Measurements from ENCODE around the gene TSBP1. TPM values are rescaled to one million over a fixed set of nuclear protein-coding genes. Genes with fewer than 3 reads are reported as not detected.

Gene TSBP1
- total RNA-seq, 2 donors from 2014 or later, result not detected

DNA sequence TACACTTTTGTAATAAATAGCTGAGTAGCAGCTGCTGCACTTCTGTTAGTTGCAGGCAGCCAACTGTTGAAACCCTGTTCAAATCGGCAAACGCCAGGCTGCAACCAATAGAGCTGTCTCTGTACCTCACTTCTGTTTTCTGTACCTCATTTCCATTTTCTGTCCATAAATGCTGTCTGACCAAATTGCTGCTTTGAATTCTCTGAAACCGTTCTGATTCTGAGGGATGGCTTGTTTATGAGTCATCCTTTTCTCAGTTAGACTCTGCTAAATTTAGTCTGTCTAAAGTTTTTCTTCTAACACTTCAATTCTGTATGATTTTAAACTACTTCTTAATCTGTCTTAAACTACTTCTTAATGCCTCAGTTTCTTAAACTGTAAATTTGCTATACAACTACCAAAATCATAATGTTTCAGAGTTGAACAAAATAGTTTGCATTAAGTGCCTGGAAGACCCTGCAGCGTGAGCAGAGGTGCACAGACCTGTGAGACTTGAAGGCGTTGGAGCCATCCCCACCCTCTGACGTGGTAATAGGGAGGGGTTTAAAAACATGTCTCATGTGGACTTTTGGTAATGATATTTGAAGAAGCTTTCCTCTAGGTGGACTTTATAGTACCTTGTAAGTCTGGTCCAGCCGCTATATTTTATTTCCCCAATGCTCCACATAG, 25.7 kb upstream of the TSBP1 start:
- TF ChIP-seq, protein P1, sequence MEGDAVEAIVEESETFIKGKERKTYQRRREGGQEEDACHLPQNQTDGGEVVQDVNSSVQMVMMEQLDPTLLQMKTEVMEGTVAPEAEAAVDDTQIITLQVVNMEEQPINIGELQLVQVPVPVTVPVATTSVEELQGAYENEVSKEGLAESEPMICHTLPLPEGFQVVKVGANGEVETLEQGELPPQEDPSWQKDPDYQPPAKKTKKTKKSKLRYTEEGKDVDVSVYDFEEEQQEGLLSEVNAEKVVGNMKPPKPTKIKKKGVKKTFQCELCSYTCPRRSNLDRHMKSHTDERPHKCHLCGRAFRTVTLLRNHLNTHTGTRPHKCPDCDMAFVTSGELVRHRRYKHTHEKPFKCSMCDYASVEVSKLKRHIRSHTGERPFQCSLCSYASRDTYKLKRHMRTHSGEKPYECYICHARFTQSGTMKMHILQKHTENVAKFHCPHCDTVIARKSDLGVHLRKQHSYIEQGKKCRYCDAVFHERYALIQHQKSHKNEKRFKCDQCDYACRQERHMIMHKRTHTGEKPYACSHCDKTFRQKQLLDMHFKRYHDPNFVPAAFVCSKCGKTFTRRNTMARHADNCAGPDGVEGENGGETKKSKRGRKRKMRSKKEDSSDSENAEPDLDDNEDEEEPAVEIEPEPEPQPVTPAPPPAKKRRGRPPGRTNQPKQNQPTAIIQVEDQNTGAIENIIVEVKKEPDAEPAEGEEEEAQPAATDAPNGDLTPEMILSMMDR (IDR thresholded peaks at IDR 0.05), result no peak
- no peak for DNase-seq (ENCODE audit: low spot score)
- Histone ChIP-seq H3K27me3 (no peaks in the 10 kb centered on the region), H3K9me3 (no peaks in the 10 kb centered on the region), H3K27ac (no peak overlapping the region), H3K4me3 (no peak overlapping the region), H3K36me3 (no peaks in the 10 kb centered on the region), H3K4me1 (no peaks in the 10 kb centered on the region)

DNA sequence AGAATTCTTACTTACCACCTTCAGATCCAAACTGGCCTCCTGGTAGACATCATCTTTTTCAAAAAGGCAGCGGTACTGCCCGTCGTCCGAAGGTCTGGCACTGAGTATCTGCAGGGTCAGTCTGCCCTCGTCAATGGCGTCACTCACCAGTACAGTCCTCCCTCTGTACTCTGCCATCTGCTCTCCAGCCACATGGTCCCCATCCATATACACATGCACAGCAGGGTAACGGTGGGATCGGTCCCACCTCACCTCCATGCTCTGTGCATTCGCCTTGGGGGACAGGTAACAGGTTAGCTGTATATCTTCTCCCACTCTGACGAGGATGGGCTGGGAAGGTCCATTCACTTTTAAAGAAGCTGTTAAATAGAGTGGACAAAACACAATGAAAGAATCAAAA, 24.3 kb upstream of the TSBP1 start:
- DNase-seq (ENCODE audit: low spot score), result no peak
- TF ChIP-seq, protein P1 (IDR thresholded peaks at IDR 0.05), result no peak
- no peak overlapping the region for H3K27ac ChIP-seq
- no peak overlapping the region for H3K4me3 ChIP-seq
- H3K4me1 ChIP-seq, result no peaks in the 10 kb centered on the region
- no peaks in the 10 kb centered on the region for H3K36me3 ChIP-seq
- H3K9me3 ChIP-seq, result no peaks in the 10 kb centered on the region
- H3K27me3 ChIP-seq, result no peaks in the 10 kb centered on the region

DNA sequence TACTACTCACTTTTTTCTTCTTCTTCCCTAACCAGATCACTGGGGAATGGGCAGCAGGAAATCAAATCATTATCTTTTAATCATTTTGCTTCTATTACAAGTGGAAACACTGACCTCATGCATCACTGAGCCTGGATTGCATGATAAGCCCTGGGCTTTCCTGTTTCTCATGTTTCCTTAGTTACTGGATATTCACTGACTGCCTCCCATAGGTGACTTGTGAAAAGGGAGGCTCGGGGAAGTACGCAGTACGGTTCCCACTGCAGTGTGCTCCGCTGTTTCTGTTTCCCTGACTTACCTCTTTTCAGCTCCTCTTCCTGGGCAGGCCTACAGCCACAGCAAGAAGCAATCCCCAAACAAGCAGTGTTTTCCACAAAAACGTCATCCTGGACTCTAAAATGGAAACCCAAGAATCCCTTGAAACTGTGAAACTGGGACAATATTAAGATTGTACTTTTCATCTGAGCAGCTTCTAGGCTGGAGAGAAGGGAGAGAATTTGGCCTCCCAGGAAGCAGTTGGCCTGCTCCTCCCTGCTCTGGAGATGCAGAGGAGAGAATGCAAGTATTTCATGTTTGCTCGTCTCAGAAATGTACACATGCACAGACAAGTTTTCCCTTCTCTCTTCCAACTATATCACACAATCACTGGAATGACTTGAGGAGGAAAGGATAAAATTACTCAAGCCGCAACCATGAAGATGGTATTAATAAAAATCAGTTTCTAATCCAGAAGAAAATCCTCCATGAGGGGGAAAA, 22.1 kb upstream of the TSBP1 start:
- no peaks in the 10 kb centered on the region for H3K9me3 ChIP-seq
- no peaks in the 10 kb centered on the region for H3K4me1 ChIP-seq
- H3K36me3 ChIP-seq, result no peaks in the 10 kb centered on the region
- H3K4me3 ChIP-seq, result no peak overlapping the region
- TF ChIP-seq, protein P1 (IDR thresholded peaks at IDR 0.05), result no peak
- H3K27me3 ChIP-seq, result no peaks in the 10 kb centered on the region
- no peak for DNase-seq (ENCODE audit: low spot score)
- H3K27ac ChIP-seq, result peak overlapping the region; percentile 8 to 49

DNA sequence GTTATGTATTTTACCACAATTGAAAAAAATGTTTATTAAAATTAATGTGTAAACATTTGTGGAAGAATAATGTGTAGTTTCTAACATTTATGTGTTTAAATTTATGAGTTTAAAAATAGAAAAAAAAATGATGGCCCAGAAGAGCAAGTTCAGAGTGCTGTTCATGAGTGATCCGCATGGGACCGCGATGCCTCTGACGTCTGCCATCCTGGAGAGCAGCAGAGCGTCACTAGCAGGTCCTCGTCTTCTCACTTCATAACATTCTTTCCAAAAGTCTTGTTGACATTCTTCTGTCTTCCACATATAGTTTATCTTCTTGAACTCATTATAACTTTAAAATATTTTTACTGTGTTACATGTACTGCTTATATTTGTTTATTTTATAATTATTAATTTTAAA, 19.8 kb upstream of the TSBP1 start:
- Histone ChIP-seq H3K27me3 (no peaks in the 10 kb centered on the region), H3K4me3 (no peak overlapping the region), H3K36me3 (no peaks in the 10 kb centered on the region), H3K27ac (no peak overlapping the region), H3K4me1 (no peaks in the 10 kb centered on the region), H3K9me3 (no peaks in the 10 kb centered on the region)
- no peak for DNase-seq (ENCODE audit: low spot score)
- TF ChIP-seq, protein P1 (IDR thresholded peaks at IDR 0.05), result no peak

DNA sequence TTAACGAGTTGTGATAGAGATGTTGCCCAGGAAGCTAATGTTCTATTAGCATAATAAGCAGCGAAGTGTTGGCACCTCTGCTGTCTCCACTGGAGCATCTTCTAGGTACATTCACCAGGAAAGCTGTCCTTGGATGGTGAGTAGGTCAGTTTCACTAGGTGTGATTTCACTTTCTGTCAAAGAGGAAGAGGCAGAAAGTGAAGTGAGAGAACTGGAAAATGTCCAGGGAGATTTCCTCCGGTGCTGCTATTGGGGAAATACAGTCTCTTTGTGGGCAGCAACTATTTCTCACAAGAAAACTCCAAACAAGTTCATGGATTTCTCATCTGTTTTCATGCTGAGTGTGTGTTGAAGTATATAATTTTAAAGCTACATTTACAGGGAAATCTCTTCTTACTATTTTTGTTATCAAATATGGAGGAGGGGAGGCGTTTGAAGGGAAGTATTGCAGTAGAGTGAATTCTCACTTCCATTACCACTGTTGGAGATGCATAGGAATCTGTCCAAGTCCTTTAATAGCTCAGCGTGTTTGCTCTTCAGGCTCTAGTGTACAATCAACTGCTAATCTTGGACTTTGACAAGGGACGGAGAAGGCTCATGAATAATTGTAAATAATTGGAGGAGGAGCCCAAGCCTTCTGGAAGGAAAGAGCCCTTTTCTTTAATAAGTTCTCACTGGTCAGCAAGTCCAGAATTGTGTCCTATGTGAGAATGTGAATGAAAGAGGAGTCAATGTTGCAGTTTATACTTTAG, 16.1 kb upstream of the TSBP1 start:
- Histone ChIP-seq H3K27me3 (no peaks in the 10 kb centered on the region), H3K4me3 (no peak overlapping the region), H3K9me3 (no peaks in the 10 kb centered on the region), H3K4me1 (no peaks in the 10 kb centered on the region), H3K27ac (no peak overlapping the region), H3K36me3 (no peaks in the 10 kb centered on the region)
- DNase-seq (ENCODE audit: low spot score), result no peak
- TF ChIP-seq, protein P1 (IDR thresholded peaks at IDR 0.05), result no peak

Data from right atrium auricular region (tissue), 2 donors.